ENCODE data around the gene PLEKHB1.
A peak's percentile ranks its signal among the peaks of the same experiment; 100 is the strongest.

Gene PLEKHB1

DNA sequence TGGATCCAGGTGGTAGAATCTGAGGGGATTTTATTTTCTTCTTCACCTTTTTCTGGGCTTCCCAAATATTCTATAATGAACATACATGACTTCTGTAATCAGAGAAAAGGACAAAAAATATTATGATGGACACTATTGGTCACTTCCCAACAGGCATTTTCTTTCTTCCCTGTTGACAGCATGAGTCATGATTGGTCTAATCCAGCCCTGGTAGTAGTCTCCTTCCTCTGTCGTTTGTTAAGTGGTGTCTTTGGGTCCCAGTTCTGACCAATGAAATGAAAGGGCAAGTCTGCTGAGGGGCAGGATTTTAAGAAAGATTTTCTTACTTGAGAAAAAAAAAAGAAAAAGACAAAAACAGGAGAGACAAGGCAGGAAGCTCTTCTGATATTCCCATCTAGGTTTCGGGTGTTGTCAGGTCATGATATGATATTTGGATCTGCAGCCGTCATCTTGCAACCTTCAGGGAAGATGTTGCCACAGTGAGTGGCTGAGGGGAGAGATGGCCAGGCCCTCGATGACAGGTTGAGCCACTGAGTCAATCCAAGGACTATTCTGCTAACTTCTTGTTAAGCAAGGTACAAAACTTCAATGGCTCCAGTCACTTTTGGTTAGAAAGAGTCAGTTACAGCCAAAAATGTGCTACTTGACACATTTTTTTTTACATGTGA, 23.3 kb upstream of the PLEKHB1 start:
- no peak for DNase-seq (ENCODE audit: low read depth)
- no peak overlapping the region for H3K4me3 ChIP-seq (ENCODE audit: low read depth, low read length)
- TF ChIP-seq, protein P1, sequence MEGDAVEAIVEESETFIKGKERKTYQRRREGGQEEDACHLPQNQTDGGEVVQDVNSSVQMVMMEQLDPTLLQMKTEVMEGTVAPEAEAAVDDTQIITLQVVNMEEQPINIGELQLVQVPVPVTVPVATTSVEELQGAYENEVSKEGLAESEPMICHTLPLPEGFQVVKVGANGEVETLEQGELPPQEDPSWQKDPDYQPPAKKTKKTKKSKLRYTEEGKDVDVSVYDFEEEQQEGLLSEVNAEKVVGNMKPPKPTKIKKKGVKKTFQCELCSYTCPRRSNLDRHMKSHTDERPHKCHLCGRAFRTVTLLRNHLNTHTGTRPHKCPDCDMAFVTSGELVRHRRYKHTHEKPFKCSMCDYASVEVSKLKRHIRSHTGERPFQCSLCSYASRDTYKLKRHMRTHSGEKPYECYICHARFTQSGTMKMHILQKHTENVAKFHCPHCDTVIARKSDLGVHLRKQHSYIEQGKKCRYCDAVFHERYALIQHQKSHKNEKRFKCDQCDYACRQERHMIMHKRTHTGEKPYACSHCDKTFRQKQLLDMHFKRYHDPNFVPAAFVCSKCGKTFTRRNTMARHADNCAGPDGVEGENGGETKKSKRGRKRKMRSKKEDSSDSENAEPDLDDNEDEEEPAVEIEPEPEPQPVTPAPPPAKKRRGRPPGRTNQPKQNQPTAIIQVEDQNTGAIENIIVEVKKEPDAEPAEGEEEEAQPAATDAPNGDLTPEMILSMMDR (IDR thresholded peaks at IDR 0.05; ENCODE audit: insufficient read depth, low read depth, low read length, missing control alignments): no peak

DNA sequence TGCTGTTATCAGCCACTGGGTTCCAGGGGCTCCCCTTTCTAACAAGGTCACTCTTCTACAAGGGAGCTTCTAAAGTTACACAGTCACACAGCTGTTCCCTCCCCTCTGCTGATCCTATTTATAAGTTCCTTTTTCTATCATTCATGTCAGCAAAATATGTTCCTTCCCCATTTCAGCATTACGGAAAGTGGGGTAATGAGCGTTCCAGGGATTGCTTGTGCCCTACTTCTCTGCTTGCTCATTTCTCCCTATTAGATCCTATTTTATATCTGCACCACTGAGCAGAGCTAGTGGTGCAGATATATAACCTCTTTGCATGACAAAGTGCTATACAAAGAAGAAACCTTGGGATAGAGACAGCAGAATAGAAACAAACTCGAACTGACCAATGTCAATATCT, 22.7 kb upstream of the PLEKHB1 start:
- H3K4me3 ChIP-seq (ENCODE audit: low read depth, low read length): no peak overlapping the region
- DNase-seq (ENCODE audit: low read depth): no peak
- TF ChIP-seq, protein P1 (IDR thresholded peaks at IDR 0.05; ENCODE audit: insufficient read depth, low read depth, low read length, missing control alignments): no peak

DNA sequence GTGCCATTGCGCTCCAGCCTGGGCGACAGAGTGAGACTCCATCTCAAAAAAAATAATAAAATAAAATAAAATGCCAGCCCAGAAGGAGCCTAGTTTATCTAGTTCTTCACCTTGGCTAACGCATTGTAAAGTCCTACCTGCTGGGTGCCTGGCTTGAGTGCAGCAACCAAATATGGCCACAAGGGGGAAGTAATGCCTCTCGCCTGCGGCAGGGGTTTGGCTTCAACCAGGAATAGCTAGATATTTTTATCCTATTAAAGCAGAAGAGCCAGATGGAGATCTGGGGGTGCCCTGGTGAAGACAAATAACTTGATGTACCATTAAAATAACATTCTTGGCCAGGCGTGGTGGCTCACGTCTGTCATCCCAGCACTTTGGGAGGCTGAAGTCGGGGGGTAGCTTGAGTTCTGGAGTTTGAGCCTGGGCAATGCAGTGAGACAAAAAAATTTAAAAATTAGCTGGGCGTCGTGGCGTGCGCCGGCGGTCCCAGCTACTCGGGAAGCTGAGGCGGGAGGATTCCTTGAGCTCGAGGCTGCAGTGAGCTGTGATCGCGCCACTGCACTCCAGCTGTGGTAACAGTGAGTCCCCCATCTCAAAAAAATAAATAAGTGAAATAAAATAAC, 20.6 kb upstream of the PLEKHB1 start:
- peak; percentile 74 for DNase-seq (ENCODE audit: low read depth)
- TF ChIP-seq, protein P1 (IDR thresholded peaks at IDR 0.05; ENCODE audit: insufficient read depth, low read depth, low read length, missing control alignments): peak; percentile 86
- H3K4me3 ChIP-seq (ENCODE audit: low read depth, low read length): no peak overlapping the region

GRCh38 chr11:73629907-73630306, 16.5 kb upstream of the PLEKHB1 start:
- no peak for DNase-seq (ENCODE audit: low read depth)
- H3K4me3 ChIP-seq (ENCODE audit: low read depth, low read length): no peak overlapping the region
- TF ChIP-seq, protein P1 (IDR thresholded peaks at IDR 0.05; ENCODE audit: insufficient read depth, low read depth, low read length, missing control alignments): no peak

GRCh38 chr11:73632996-73633395, 13.4 kb upstream of the PLEKHB1 start:
- no peak overlapping the region for H3K4me3 ChIP-seq (ENCODE audit: low read depth, low read length)
- TF ChIP-seq, protein P1 (IDR thresholded peaks at IDR 0.05; ENCODE audit: insufficient read depth, low read depth, low read length, missing control alignments): no peak
- no peak for DNase-seq (ENCODE audit: low read depth)

DNA sequence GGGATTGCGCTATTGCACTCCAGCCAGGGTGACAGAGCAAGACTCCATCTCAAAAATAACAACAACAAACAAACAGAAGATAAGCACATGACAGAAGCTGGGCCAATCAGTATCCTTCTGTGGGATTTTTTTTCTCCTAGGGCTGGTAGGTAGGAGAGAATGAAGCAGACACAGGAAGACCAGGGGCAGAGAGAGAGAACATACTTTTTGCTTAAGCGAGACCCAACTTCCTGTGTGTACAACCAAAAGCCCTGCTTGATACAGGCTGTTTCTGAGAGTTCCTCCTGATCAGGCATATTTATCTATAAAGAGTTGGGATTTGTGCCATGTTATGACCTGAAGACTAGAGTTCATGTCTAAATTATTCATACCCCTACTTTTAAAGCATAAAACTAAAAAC, 12.4 kb upstream of the PLEKHB1 start:
- TF ChIP-seq, protein P1 (IDR thresholded peaks at IDR 0.05; ENCODE audit: insufficient read depth, low read depth, low read length, missing control alignments): no peak
- no peak for DNase-seq (ENCODE audit: low read depth)
- H3K4me3 ChIP-seq (ENCODE audit: low read depth, low read length): no peak overlapping the region

DNA sequence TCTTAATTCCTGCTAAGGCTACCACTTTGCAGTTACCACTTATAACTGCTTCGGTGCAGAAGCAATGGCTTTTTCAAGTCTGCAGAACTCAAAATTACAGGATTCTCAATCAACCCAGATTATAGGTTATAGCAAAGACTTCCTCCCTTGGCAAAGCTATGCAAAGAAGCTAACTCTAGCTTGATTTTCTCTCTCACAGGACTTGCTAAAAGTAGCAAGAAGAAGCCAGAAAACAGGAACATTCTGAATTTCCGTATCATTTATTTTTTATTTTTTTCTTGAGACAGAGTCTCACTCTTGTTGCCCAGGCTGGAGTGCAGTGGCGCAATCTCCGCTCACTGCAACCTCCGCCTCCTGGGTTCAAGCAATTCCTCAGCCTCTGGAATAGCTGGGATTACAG, 10.7 kb upstream of the PLEKHB1 start:
- no peak for DNase-seq (ENCODE audit: low read depth)
- TF ChIP-seq, protein P1 (IDR thresholded peaks at IDR 0.05; ENCODE audit: insufficient read depth, low read depth, low read length, missing control alignments): no peak
- H3K4me3 ChIP-seq (ENCODE audit: low read depth, low read length): no peak overlapping the region

Data from GM12865 (cell line).